ENCODE measurements around the gene FHIT.

DNA sequence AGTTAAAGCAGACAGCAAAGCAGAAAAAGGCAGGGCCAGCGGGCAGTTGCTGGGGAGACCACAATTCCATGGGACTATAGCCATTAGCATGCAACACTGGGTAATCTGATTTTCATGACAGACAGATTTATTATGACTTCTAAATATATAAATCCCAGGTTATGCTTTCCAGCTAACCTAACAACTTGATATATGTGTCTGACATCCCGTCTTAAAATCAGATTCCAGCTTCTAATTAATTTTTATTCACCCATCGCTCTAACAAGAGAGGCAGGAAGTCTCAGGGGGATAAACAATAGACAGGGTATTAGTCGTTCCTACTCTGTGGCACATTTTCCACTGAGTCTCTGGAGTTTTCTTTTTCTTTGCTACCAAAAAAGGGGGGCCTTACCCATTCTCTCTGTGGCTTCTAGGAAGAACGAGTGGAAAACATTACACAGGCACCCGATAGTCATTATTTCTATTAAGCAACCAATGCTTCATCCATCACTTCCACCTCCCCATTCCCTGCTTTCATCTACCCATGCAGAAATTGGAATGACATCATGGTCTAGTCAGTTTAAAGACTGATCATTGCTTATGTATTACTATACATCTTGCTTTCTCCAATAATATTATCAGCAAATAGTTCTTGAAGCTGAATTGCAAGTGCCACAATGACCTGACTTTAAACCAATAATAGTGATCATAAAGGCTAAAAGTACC is 173.1 kb downstream of the FHIT start:
- TF ChIP-seq, protein P1, sequence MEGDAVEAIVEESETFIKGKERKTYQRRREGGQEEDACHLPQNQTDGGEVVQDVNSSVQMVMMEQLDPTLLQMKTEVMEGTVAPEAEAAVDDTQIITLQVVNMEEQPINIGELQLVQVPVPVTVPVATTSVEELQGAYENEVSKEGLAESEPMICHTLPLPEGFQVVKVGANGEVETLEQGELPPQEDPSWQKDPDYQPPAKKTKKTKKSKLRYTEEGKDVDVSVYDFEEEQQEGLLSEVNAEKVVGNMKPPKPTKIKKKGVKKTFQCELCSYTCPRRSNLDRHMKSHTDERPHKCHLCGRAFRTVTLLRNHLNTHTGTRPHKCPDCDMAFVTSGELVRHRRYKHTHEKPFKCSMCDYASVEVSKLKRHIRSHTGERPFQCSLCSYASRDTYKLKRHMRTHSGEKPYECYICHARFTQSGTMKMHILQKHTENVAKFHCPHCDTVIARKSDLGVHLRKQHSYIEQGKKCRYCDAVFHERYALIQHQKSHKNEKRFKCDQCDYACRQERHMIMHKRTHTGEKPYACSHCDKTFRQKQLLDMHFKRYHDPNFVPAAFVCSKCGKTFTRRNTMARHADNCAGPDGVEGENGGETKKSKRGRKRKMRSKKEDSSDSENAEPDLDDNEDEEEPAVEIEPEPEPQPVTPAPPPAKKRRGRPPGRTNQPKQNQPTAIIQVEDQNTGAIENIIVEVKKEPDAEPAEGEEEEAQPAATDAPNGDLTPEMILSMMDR (IDR thresholded peaks at IDR 0.05; ENCODE audit: insufficient read depth, low read length, poor library complexity, severe bottlenecking), result no peak
- no peak for TF ChIP-seq EZH2phosphoT487 (conservative IDR thresholded peaks at IDR 0.05; ENCODE audit: low read length)
